HL-60 (cell line): ENCODE measurements around the gene SH3PXD2A.
A peak's percentile ranks its signal among the peaks of the same experiment; 100 is the strongest.

Experiments
- DNase-seq, 2 experiments: peaks; one replicate each; pipeline ENCODE4 v3.0.0-alpha.2; 2010 to 2020; ENCODE audit warnings: low read depth in 1 of 2, low spot score in 1 of 2
- H3K27ac ChIP-seq: fragments of 250-450 bp; sonication (Bioruptor Pico); replicated peaks from 2 replicates; pipeline ENCODE4 v1.5.1; 2020; ENCODE audit warnings: mild to moderate bottlenecking, moderate library complexity
- H3K27me3 ChIP-seq: fragments of 250-450 bp; sonication (Bioruptor Pico); 2 replicates; pipeline ENCODE4 v1.5.1; 2021; ENCODE audit warnings: mild to moderate bottlenecking, moderate library complexity; ENCODE audit not compliant: insufficient read depth, poor library complexity, severe bottlenecking
- H3K4me3 ChIP-seq: replicated peaks from 2 replicates; pipeline ENCODE4 v1.5.1; 2011; ENCODE audit warnings: mild to moderate bottlenecking, control low read depth, low read length; ENCODE audit not compliant: insufficient read depth
- CTCF ChIP-seq: IDR thresholded peaks from one replicate; pipeline ENCODE4 v1.5.1; 2011; ENCODE audit warnings: low read length, control low read depth, inconsistent platforms; ENCODE audit not compliant: insufficient read depth
- GABPA ChIP-seq: IDR thresholded peaks from 2 replicates; pipeline ENCODE4 v1.6.1; 2012; ENCODE audit warnings: low read depth
- POLR2AphosphoS5 ChIP-seq: IDR thresholded peaks from 2 replicates; pipeline ENCODE4 v1.6.1; 2012; ENCODE audit warnings: low read depth
- REST ChIP-seq: IDR thresholded peaks from 2 replicates; pipeline ENCODE4 v1.6.1; 2012; ENCODE audit warnings: low read depth; ENCODE audit not compliant: insufficient replicate concordance
- SPI1 ChIP-seq: IDR thresholded peaks from 2 replicates; pipeline ENCODE4 v1.6.1; 2012; ENCODE audit warnings: low read depth, mild to moderate bottlenecking, borderline replicate concordance

Gene SH3PXD2A

GRCh38 chr10:103768345-103768744 lies 87.0 kb downstream of the SH3PXD2A start:
- H3K4me3 ChIP-seq: no peak overlapping the region
- TF ChIP-seq SPI1 (peak; percentile 41; the same call in 1 of the 2 replicates), POLR2AphosphoS5 (no peak)
- peak in 1 of 2 experiments; percentile 25 for DNase-seq

GRCh38 chr10:103767756-103768155 lies 87.6 kb downstream of the SH3PXD2A start:
- Histone ChIP-seq H3K27me3 (no peaks in the 10 kb centered on the region), H3K27ac (no peak overlapping the region), H3K4me3 (no peak overlapping the region)
- DNase-seq: no peak
- TF ChIP-seq CTCF: no peak
- no peak for TF ChIP-seq SPI1
- no peak for TF ChIP-seq GABPA
- TF ChIP-seq REST: no peak
- TF ChIP-seq POLR2AphosphoS5: no peak

More at GRCh38 chr10:103768345-103768744, 87.0 kb downstream of the SH3PXD2A start:
- Histone ChIP-seq H3K27me3 (no peaks in the 10 kb centered on the region), H3K27ac (no peak overlapping the region)

GRCh38 chr10:103766751-103767505 lies 88.4 kb downstream of the SH3PXD2A start:
- H3K4me3 ChIP-seq: no peak overlapping the region
- TF ChIP-seq GABPA (no peak), REST (no peak), POLR2AphosphoS5 (no peak), CTCF (no peak), SPI1 (no peak)
- DNase-seq: no peak
- no peak overlapping the region for H3K27ac ChIP-seq
- no peaks in the 10 kb centered on the region for H3K27me3 ChIP-seq

- TF ChIP-seq REST (no peak), POLR2AphosphoS5 (no peak)
- Histone ChIP-seq H3K27ac (no peak overlapping the region), H3K4me3 (no peak overlapping the region), H3K27me3 (no peaks in the 10 kb centered on the region)
- peak; percentile 55 to 67 for DNase-seq
Measured at GRCh38 chr10:103765981-103766380, 89.4 kb downstream of the SH3PXD2A start.
